HepG2 (cell line): ENCODE measurements around the gene TUBB3. TPM values are rescaled to one million over a fixed set of nuclear protein-coding genes. Genes with fewer than 3 reads are reported as not detected.

ENCODE experiments used
- BCL6 ChIP-seq: IDR thresholded peaks from 2 replicates; pipeline ENCODE4 v1.6.1; 2016; ENCODE audit warnings: missing genetic modification reagents, missing compliant biosample characterization
- CEBPG ChIP-seq: IDR thresholded peaks from 2 replicates; pipeline ENCODE4 v1.6.1; 2016
- CHD2 ChIP-seq: IDR thresholded peaks from 2 replicates; pipeline ENCODE4 v1.6.1; 2011; ENCODE audit warnings: low read depth, low read length, improper control_type of control experiment
- FOSL1 ChIP-seq: sonication (generic); formaldehyde crosslinking; IDR thresholded peaks from 2 replicates; pipeline ENCODE4 v1.9.0; 2021; ENCODE audit warnings: missing genetic modification reagents, borderline replicate concordance
- MATR3 ChIP-seq: sonication (generic); formaldehyde crosslinking; IDR thresholded peaks from 2 replicates; pipeline ENCODE4 v1.4.0; 2020; ENCODE audit warnings: missing genetic modification reagents
- NCOA5 ChIP-seq: sonication (generic); formaldehyde crosslinking; IDR thresholded peaks from 2 replicates; pipeline ENCODE4 v1.4.0; 2020; ENCODE audit warnings: missing genetic modification reagents
- SIN3A ChIP-seq: IDR thresholded peaks from 2 replicates; pipeline ENCODE4 v1.6.1; 2011; ENCODE audit warnings: low read depth, mild to moderate bottlenecking, control low read depth, low read length, borderline replicate concordance
- SUZ12 ChIP-seq: fragments of 150-350 bp; IDR thresholded peaks from 2 replicates; pipeline ENCODE4 v1.6.1; 2014; ENCODE audit warnings: low read depth, low read length
- YEATS2 ChIP-seq: sonication (generic); formaldehyde crosslinking; IDR thresholded peaks from 2 replicates; pipeline ENCODE4 v1.4.0; 2020; ENCODE audit warnings: missing genetic modification reagents, borderline replicate concordance
- ZBTB3 ChIP-seq: sonication (generic); formaldehyde crosslinking; IDR thresholded peaks from 2 replicates; pipeline ENCODE4 v1.4.0; 2020; ENCODE audit warnings: low read depth, mild to moderate bottlenecking, moderate library complexity, missing genetic modification reagents, borderline replicate concordance
- ZFP41 ChIP-seq: sonication (generic); formaldehyde crosslinking; IDR thresholded peaks from 2 replicates; pipeline ENCODE4 v1.4.0; 2020; ENCODE audit warnings: mild to moderate bottlenecking, missing genetic modification reagents, borderline replicate concordance
- ZNF121 ChIP-seq: sonication (generic); formaldehyde crosslinking; IDR thresholded peaks from 2 replicates; pipeline ENCODE4 v1.5.0; 2020; ENCODE audit warnings: mild to moderate bottlenecking, missing genetic modification reagents
- ZNF264 ChIP-seq: sonication (generic); formaldehyde crosslinking; IDR thresholded peaks from 2 replicates; pipeline ENCODE4 v1.4.0; 2020; ENCODE audit warnings: missing genetic modification reagents
- ZNF350 ChIP-seq: sonication (generic); formaldehyde crosslinking; IDR thresholded peaks from 2 replicates; pipeline ENCODE4 v1.4.0; 2020; ENCODE audit warnings: mild to moderate bottlenecking, low read depth, missing genetic modification reagents, borderline replicate concordance
- ZNF510 ChIP-seq: sonication (generic); formaldehyde crosslinking; IDR thresholded peaks from 2 replicates; pipeline ENCODE4 v1.4.0; 2020; ENCODE audit warnings: low read depth, mild to moderate bottlenecking, missing genetic modification reagents
- ZNF543 ChIP-seq: sonication (generic); formaldehyde crosslinking; IDR thresholded peaks from 2 replicates; pipeline ENCODE4 v1.4.0; 2020; ENCODE audit warnings: mild to moderate bottlenecking, missing genetic modification reagents
- polyA plus RNA-seq, 8 experiments: library from polyadenylated mRNA; depleted of rRNA in 3 of 8; stranded (reverse) in 7 of 8; unstranded in 1 of 8; fragments of >200 nt; fragmentation: Illumina TruSeq in 4 of 8; extraction: Trizol in 4 of 8; gene quantifications; 2 replicates each; pipeline versions ENCODE4 v1.2.1 to v1.2.3, GENCODE V29; 2011 to 2016; ENCODE audit warnings: low read depth in 4 of 8, missing spikeins in 1 of 8, mixed read lengths in 1 of 8; ENCODE audit not compliant: insufficient read depth in 1 of 8
- total RNA-seq, 5 experiments: library from RNA; depleted of rRNA; stranded (reverse); fragments of >200 nt; fragmentation: Illumina TruSeq; extraction: Trizol; gene quantifications; 2 replicates each; pipeline ENCODE4 v1.2.3, GENCODE V29; 2016; ENCODE audit warnings: low read depth in 1 of 5
- TF ChIP-seq, protein P1 (sequence below): sonication (generic); formaldehyde crosslinking; IDR thresholded peaks from 2 replicates; pipeline ENCODE4 v1.4.0; 2020; ENCODE audit warnings: missing genetic modification reagents
- TF ChIP-seq, protein P2 (sequence below): IDR thresholded peaks from 2 replicates; pipeline ENCODE4 v1.6.1; 2016
- TF ChIP-seq, protein P3 (sequence below): sonication (generic); formaldehyde crosslinking; IDR thresholded peaks from 2 replicates; pipeline ENCODE4 v1.4.0; 2020; ENCODE audit warnings: missing genetic modification reagents
- TF ChIP-seq, protein P4 (sequence below): sonication (generic); formaldehyde crosslinking; IDR thresholded peaks from 2 replicates; pipeline ENCODE4 v1.5.1; 2020; ENCODE audit warnings: mild to moderate bottlenecking, missing genetic modification reagents, moderate library complexity
- TF ChIP-seq, protein P5 (sequence below): sonication (generic); formaldehyde crosslinking; IDR thresholded peaks from 2 replicates; pipeline ENCODE4 v1.4.0; 2020; ENCODE audit warnings: mild to moderate bottlenecking, missing genetic modification reagents
- TF ChIP-seq, protein P6 (sequence below): IDR thresholded peaks from 2 replicates; pipeline ENCODE4 v1.6.1; 2016; ENCODE audit warnings: low read depth, control low read depth

Gene TUBB3
- total and polyA plus RNA-seq, 2 of the 13 experiments (the other 11 are each of a cell fraction or from before 2014, with no cell fraction given) = 110 to 185 TPM

DNA sequence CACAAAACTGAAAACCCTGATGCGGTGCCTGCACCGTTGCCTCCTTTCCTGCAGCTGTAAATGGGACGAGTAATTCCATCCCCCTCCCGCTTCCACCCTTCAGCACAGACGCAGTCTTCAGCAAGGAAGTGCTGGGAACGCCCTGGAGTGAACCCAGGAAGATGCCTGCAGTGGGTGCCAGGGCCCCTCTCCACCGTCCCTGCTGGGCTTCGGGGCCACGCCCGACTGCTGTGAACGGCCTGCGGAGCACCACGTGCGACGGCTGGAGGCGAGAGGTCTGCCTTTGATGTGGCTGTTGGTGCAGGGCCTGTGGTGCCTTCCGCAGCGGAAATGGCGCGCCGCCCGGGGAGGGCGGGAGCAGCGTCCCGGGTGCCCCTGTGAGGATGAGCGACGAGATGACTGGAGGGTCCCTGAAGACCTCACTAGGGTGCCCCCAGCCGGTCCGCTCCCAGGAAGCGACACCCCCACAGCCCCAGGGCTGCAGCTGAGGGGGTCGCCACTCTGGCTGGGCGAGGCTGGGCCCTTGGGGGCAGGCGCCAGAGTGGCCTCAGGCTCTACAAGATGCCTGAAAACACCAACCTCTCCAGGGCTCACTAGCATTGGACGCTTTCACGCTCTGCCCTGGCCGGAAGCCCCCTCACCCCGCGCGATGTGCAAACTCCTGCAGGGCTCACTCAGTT lies 5.2 kb upstream of the TUBB3 start (continued):
- TF ChIP-seq, protein P1, sequence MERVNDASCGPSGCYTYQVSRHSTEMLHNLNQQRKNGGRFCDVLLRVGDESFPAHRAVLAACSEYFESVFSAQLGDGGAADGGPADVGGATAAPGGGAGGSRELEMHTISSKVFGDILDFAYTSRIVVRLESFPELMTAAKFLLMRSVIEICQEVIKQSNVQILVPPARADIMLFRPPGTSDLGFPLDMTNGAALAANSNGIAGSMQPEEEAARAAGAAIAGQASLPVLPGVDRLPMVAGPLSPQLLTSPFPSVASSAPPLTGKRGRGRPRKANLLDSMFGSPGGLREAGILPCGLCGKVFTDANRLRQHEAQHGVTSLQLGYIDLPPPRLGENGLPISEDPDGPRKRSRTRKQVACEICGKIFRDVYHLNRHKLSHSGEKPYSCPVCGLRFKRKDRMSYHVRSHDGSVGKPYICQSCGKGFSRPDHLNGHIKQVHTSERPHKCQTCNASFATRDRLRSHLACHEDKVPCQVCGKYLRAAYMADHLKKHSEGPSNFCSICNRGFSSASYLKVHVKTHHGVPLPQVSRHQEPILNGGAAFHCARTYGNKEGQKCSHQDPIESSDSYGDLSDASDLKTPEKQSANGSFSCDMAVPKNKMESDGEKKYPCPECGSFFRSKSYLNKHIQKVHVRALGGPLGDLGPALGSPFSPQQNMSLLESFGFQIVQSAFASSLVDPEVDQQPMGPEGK (CRISPR knock-in tag) = peak; percentile 98
- TF ChIP-seq ZNF510 (CRISPR knock-in tag) = peak; percentile 92
- TF ChIP-seq MATR3 (CRISPR knock-in tag) = 0 out of 2 replicates have a peak, but pooled peaks have one; percentile 24
- peak; percentile 33; the same call in 1 of the 2 replicates for TF ChIP-seq FOSL1 (CRISPR knock-in tag)
- peak; percentile 98 for TF ChIP-seq ZNF264 (CRISPR knock-in tag)
- peak; percentile 75 for TF ChIP-seq BCL6 (CRISPR knock-in tag)
- TF ChIP-seq, protein P2, sequence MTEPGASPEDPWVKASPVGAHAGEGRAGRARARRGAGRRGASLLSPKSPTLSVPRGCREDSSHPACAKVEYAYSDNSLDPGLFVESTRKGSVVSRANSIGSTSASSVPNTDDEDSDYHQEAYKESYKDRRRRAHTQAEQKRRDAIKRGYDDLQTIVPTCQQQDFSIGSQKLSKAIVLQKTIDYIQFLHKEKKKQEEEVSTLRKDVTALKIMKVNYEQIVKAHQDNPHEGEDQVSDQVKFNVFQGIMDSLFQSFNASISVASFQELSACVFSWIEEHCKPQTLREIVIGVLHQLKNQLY (CRISPR knock-in tag) = peak; percentile 98
- no peak for TF ChIP-seq SUZ12
- TF ChIP-seq ZNF543 = peak; percentile 99
- peak; percentile 99 for TF ChIP-seq ZFP41 (CRISPR knock-in tag)
- TF ChIP-seq, protein P3, sequence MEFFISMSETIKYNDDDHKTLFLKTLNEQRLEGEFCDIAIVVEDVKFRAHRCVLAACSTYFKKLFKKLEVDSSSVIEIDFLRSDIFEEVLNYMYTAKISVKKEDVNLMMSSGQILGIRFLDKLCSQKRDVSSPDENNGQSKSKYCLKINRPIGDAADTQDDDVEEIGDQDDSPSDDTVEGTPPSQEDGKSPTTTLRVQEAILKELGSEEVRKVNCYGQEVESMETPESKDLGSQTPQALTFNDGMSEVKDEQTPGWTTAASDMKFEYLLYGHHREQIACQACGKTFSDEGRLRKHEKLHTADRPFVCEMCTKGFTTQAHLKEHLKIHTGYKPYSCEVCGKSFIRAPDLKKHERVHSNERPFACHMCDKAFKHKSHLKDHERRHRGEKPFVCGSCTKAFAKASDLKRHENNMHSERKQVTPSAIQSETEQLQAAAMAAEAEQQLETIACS (CRISPR knock-in tag) = peak; percentile 69
- no peak for TF ChIP-seq SIN3A
- TF ChIP-seq ZNF121 = peak; percentile 75; the same call in 1 of the 2 replicates
- peak; percentile 93 for TF ChIP-seq ZNF350
- TF ChIP-seq, protein P4, sequence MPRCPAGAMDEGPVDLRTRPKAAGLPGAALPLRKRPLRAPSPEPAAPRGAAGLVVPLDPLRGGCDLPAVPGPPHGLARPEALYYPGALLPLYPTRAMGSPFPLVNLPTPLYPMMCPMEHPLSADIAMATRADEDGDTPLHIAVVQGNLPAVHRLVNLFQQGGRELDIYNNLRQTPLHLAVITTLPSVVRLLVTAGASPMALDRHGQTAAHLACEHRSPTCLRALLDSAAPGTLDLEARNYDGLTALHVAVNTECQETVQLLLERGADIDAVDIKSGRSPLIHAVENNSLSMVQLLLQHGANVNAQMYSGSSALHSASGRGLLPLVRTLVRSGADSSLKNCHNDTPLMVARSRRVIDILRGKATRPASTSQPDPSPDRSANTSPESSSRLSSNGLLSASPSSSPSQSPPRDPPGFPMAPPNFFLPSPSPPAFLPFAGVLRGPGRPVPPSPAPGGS (CRISPR knock-in tag) = peak; percentile 100
- TF ChIP-seq NCOA5 = peak; percentile 88; the same call in 1 of the 2 replicates
- peak; percentile 93 for TF ChIP-seq YEATS2 (CRISPR knock-in tag)
- no peak; the same call in 1 of the 2 replicates for TF ChIP-seq ZBTB3 (CRISPR knock-in tag)
- TF ChIP-seq, protein P5, sequence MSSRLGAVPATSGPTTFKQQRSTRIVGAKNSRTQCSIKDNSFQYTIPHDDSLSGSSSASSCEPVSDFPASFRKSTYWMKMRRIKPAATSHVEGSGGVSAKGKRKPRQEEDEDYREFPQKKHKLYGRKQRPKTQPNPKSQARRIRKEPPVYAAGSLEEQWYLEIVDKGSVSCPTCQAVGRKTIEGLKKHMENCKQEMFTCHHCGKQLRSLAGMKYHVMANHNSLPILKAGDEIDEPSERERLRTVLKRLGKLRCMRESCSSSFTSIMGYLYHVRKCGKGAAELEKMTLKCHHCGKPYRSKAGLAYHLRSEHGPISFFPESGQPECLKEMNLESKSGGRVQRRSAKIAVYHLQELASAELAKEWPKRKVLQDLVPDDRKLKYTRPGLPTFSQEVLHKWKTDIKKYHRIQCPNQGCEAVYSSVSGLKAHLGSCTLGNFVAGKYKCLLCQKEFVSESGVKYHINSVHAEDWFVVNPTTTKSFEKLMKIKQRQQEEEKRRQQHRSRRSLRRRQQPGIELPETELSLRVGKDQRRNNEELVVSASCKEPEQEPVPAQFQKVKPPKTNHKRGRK (CRISPR knock-in tag) = peak; percentile 75; the same call in 1 of the 2 replicates
- TF ChIP-seq CHD2 = peak; percentile 58; the same call in 1 of the 2 replicates
- TF ChIP-seq, protein P6, sequence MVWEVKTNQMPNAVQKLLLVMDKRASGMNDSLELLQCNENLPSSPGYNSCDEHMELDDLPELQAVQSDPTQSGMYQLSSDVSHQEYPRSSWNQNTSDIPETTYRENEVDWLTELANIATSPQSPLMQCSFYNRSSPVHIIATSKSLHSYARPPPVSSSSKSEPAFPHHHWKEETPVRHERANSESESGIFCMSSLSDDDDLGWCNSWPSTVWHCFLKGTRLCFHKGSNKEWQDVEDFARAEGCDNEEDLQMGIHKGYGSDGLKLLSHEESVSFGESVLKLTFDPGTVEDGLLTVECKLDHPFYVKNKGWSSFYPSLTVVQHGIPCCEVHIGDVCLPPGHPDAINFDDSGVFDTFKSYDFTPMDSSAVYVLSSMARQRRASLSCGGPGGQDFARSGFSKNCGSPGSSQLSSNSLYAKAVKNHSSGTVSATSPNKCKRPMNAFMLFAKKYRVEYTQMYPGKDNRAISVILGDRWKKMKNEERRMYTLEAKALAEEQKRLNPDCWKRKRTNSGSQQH = peak; percentile 97
- TF ChIP-seq CEBPG (CRISPR knock-in tag) = peak; percentile 76
